CD4-positive, alpha-beta T cell (primary cell): ENCODE data around the gene MPP4. TPM values are rescaled to one million over a fixed set of nuclear protein-coding genes. Genes with fewer than 3 reads are reported as not detected.

Experiments
- ATAC-seq: fragments of 200-7000 bp; cut with Tn5 transposase; one replicate; pipeline ENCODE4 v1.10.0; 2022; ENCODE audit warnings: mild to moderate bottlenecking; ENCODE audit not compliant: poor library complexity
- CTCF ChIA-PET: fragments of 350-600 bp; sonication (Branson Sonifier 250); formaldehyde crosslinking; loops from one replicate; lab custom pipeline; 2021; ENCODE audit warnings: antibody characterized with exemption, inconsistent platforms; lab: Charles Lee
- POLR2A ChIA-PET: fragments of 350-600 bp; sonication (Branson Sonifier 250); formaldehyde crosslinking; loops from one replicate; lab custom pipeline; 2021; ENCODE audit warnings: antibody characterized with exemption, inconsistent platforms; lab: Charles Lee
- DNase-seq, 14 experiments: peaks; one replicate each; pipeline ENCODE4 v3.0.0-alpha.2; 2013 to 2020; ENCODE audit warnings: mixed read lengths in 2 of 14
- H3K27ac ChIP-seq, 2 donors: one replicate each; pipeline versions ENCODE4 v1.5.1 to v1.7.0; 2013; ENCODE audit warnings: low read length in 2 of 2, low read depth in 1 of 2, mild to moderate bottlenecking in 1 of 2
- H3K27me3 ChIP-seq, 2 experiments: 1 replicate in 1 of 2; 2 replicates in 1 of 2; pipeline versions ENCODE4 v1.6.1 to v1.7.0; 2013; ENCODE audit warnings: low read length in 2 of 2, control low read depth in 1 of 2, mild to moderate bottlenecking in 1 of 2, moderate library complexity in 1 of 2; ENCODE audit not compliant: insufficient read depth in 2 of 2, control insufficient read depth in 1 of 2
- H3K36me3 ChIP-seq: one replicate; pipeline ENCODE4 v1.6.1; 2013; ENCODE audit warnings: low read length, control low read depth; ENCODE audit not compliant: insufficient read depth
- H3K4me1 ChIP-seq: one replicate; pipeline ENCODE4 v1.6.1; 2013; ENCODE audit warnings: low read length, control low read depth; ENCODE audit not compliant: insufficient read depth
- H3K4me3 ChIP-seq: one replicate; pipeline ENCODE4 v1.5.1; 2013; ENCODE audit warnings: mild to moderate bottlenecking, low read length, moderate library complexity
- H3K9me3 ChIP-seq, 2 experiments: 1 replicate in 1 of 2; 2 replicates in 1 of 2; pipeline versions ENCODE4 v1.6.1 to v1.7.0; 2013; ENCODE audit warnings: low read length in 2 of 2, mild to moderate bottlenecking in 2 of 2, control low read depth in 1 of 2, moderate library complexity in 1 of 2; ENCODE audit not compliant: control insufficient read depth in 1 of 2, insufficient read depth in 1 of 2
- H3K27ac Mint-ChIP-seq: one replicate; pipeline ENCODE4 v1.8.0; 2020; ENCODE audit warnings: mixed read lengths
- H3K27me3 Mint-ChIP-seq: one replicate; pipeline ENCODE4 v1.8.0; 2021; ENCODE audit warnings: mixed read lengths
- H3K36me3 Mint-ChIP-seq: one replicate; pipeline ENCODE4 v1.8.0; 2021; ENCODE audit warnings: low read depth, mixed read lengths
- H3K4me1 Mint-ChIP-seq: one replicate; pipeline ENCODE4 v1.8.0; 2021; ENCODE audit warnings: low read depth, mixed read lengths
- H3K4me3 Mint-ChIP-seq: one replicate; pipeline ENCODE4 v1.8.0; 2020; ENCODE audit warnings: mild to moderate bottlenecking, mixed read lengths
- H3K9me3 Mint-ChIP-seq: one replicate; pipeline ENCODE4 v1.8.0; 2020; ENCODE audit warnings: mixed read lengths
- intact Hi-C, 2 experiments: fragments of 100-400 bp; cut with DNase I in 1 of 2; cut with micrococcal nuclease in 1 of 2; formaldehyde crosslinking; loops; one replicate each; pipeline versions ENCODE4 v1.15.1 to v1.9.0; 2023 to 2025; cut with DNase I, micrococcal nuclease
- total RNA-seq, 174 experiments: library from RNA in 2 of 174; stranded (reverse) in 2 of 174; gene quantifications; one replicate each; pipeline ENCODE4 v1.2.3 and lab custom pipeline; 2021 to 2026
- TF ChIP-seq, protein P1 (sequence below): fragments of 200-600 bp; IDR thresholded peaks from one replicate; pipeline ENCODE4 v1.8.0; 2022; ENCODE audit warnings: antibody characterized with exemption, mild to moderate bottlenecking

The MPP4 gene
- total RNA-seq, 2 experiments from 2014 or later: not detected

- intact Hi-C loops: no loop called here
- Histone ChIP-seq H3K4me3 (no peak overlapping the region), H3K36me3 (no peaks in the 10 kb centered on the region), H3K4me1 (no peaks in the 10 kb centered on the region), H3K9me3 (no peaks in the 10 kb centered on the region), H3K27ac (no peak overlapping the region), H3K27me3 (no peaks in the 10 kb centered on the region)
- Mint-ChIP-seq H3K4me3 (no peak overlapping the region), H3K27me3 (no peaks in the 10 kb centered on the region), H3K36me3 (no peaks in the 10 kb centered on the region), H3K4me1 (no peaks in the 10 kb centered on the region), H3K27ac (no peak overlapping the region), H3K9me3 (no peaks in the 10 kb centered on the region)
- ChIA-PET POLR2A (no interaction called here), CTCF (no interaction called here)
- TF ChIP-seq, protein P1, sequence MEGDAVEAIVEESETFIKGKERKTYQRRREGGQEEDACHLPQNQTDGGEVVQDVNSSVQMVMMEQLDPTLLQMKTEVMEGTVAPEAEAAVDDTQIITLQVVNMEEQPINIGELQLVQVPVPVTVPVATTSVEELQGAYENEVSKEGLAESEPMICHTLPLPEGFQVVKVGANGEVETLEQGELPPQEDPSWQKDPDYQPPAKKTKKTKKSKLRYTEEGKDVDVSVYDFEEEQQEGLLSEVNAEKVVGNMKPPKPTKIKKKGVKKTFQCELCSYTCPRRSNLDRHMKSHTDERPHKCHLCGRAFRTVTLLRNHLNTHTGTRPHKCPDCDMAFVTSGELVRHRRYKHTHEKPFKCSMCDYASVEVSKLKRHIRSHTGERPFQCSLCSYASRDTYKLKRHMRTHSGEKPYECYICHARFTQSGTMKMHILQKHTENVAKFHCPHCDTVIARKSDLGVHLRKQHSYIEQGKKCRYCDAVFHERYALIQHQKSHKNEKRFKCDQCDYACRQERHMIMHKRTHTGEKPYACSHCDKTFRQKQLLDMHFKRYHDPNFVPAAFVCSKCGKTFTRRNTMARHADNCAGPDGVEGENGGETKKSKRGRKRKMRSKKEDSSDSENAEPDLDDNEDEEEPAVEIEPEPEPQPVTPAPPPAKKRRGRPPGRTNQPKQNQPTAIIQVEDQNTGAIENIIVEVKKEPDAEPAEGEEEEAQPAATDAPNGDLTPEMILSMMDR: no peak
- ATAC-seq (no peak), DNase-seq (no peak)
These were observed 37.1 kb downstream of the MPP4 start for GRCh38 chr2:201661366-201661765.

GRCh38 chr2:201660293-201660895 lies 38.0 kb downstream of the MPP4 start:
- Histone ChIP-seq H3K4me1 (no peaks in the 10 kb centered on the region), H3K9me3 (no peaks in the 10 kb centered on the region), H3K27ac (no peak overlapping the region), H3K4me3 (no peak overlapping the region), H3K27me3 (no peaks in the 10 kb centered on the region), H3K36me3 (no peaks in the 10 kb centered on the region)
- CTCF ChIA-PET: interaction anchor here (0.9 kb wide), 1 partner anchor 10 kb away, joined by 3 read pairs; no protein-coding TSS in a partner anchor
- DNase-seq: no peak
- TF ChIP-seq, protein P1: no peak
- ATAC-seq: no peak
- Mint-ChIP-seq H3K27ac (no peak overlapping the region), H3K36me3 (no peaks in the 10 kb centered on the region), H3K9me3 (no peaks in the 10 kb centered on the region), H3K4me1 (no peaks in the 10 kb centered on the region), H3K27me3 (no peaks in the 10 kb centered on the region), H3K4me3 (no peak overlapping the region)
- POLR2A ChIA-PET: interaction anchor here (0.7 kb wide), 1 partner anchor 352 kb away, joined by 3 read pairs; no protein-coding TSS in a partner anchor
- intact Hi-C loops: no loop called here

- intact Hi-C loops: no loop called here
- ATAC-seq: no peak
- H3K4me1 Mint-ChIP-seq: no peaks in the 10 kb centered on the region
- TF ChIP-seq, protein P1: no peak
- no peak for DNase-seq
- H3K9me3 Mint-ChIP-seq: no peaks in the 10 kb centered on the region
- H3K4me3 Mint-ChIP-seq: no peak overlapping the region
- no peak overlapping the region for H3K27ac Mint-ChIP-seq
- Histone ChIP-seq H3K4me1 (no peaks in the 10 kb centered on the region), H3K4me3 (no peak overlapping the region), H3K36me3 (no peaks in the 10 kb centered on the region), H3K9me3 (no peaks in the 10 kb centered on the region), H3K27ac (no peak overlapping the region), H3K27me3 (peaks cover 0 to 1% of the 10 kb centered on the region in 2 experiments)
- POLR2A ChIA-PET: interaction anchor here (0.6 kb wide), 1 partner anchor 1587 kb away, joined by 3 read pairs; no protein-coding TSS in a partner anchor
- CTCF ChIA-PET: no interaction called here
- peaks cover 6% of the 10 kb centered on the region for H3K27me3 Mint-ChIP-seq
- no peaks in the 10 kb centered on the region for H3K36me3 Mint-ChIP-seq
These were observed 41.7 kb downstream of the MPP4 start for GRCh38 chr2:201656740-201657139.
